SK-N-SH (cell line): ENCODE measurements around the gene SCARF2. TPM values are rescaled to one million over a fixed set of nuclear protein-coding genes. Genes with fewer than 3 reads are reported as not detected.
A peak's percentile ranks its signal among the peaks of the same experiment; 100 is the strongest.

ENCODE experiments used
- CTCF ChIA-PET: fragments of 300-600, 350-600 bp; formaldehyde crosslinking; extraction: SDS; loops from one replicate; lab custom pipeline; 2021; lab: Yijun Ruan, JAX
- POLR2A ChIA-PET: fragments of 350-600 bp; sonication (Branson Sonifier 250); formaldehyde crosslinking; extraction: SDS; loops from one replicate; lab custom pipeline; 2020; ENCODE audit warnings: antibody characterized with exemption, inconsistent platforms; lab: Yijun Ruan, JAX
- DNase-seq: peaks from one replicate; pipeline ENCODE4 v3.0.0; 2012
- H2AFZ ChIP-seq: fragments of 200-600 bp; sonication (generic); 2 replicates; pipeline ENCODE4 v1.8.1; 2016; ENCODE audit warnings: antibody characterized with exemption, mild to moderate bottlenecking, low read depth
- H3F3A ChIP-seq: fragments of 200-600 bp; sonication (generic); replicated peaks from 2 replicates; pipeline ENCODE3; 2016; ENCODE audit warnings: antibody characterized with exemption, mild to moderate bottlenecking; ENCODE audit not compliant: insufficient read depth
- H3K27ac ChIP-seq, 2 experiments: fragments of 200-500 bp in 1 of 2; fragments of 200-600 bp in 1 of 2; sonication (Bioruptor generic) in 1 of 2; sonication (generic), shearing (Covaris generic) in 1 of 2; 2 replicates each; pipeline versions ENCODE4 v1.5.1 to v1.6.1; 2014 to 2016; ENCODE audit warnings: low read depth in 2 of 2, inconsistent platforms in 1 of 2, low read length in 1 of 2, mild to moderate bottlenecking in 1 of 2, mixed read lengths in 1 of 2
- H3K27me3 ChIP-seq: fragments of 200-600 bp; sonication (generic), shearing (Covaris generic); 2 replicates; pipeline ENCODE4 v1.6.1; 2016; ENCODE audit warnings: mixed run types; ENCODE audit not compliant: insufficient read depth
- H3K36me3 ChIP-seq, 2 experiments: fragments of 200-500 bp in 1 of 2; fragments of 200-600 bp in 1 of 2; sonication (Bioruptor generic) in 1 of 2; sonication (generic) in 1 of 2; replicated peaks in 1 of 2; 2 replicates each; pipeline versions ENCODE3 to v1.5.1; 2014 to 2016; ENCODE audit warnings: low read length in 1 of 2, mild to moderate bottlenecking in 1 of 2; ENCODE audit not compliant: insufficient read depth in 2 of 2, control insufficient read depth in 1 of 2
- H3K4me1 ChIP-seq, 2 experiments: fragments of 200-500 bp in 1 of 2; fragments of 200-600 bp in 1 of 2; sonication (Bioruptor generic) in 1 of 2; sonication (generic), shearing (Covaris generic) in 1 of 2; 2 replicates each; pipeline versions ENCODE4 v1.5.1 to v1.6.1; 2014 to 2016; ENCODE audit warnings: low read depth in 1 of 2, low read length in 1 of 2, mixed run types in 1 of 2; ENCODE audit not compliant: insufficient read depth in 2 of 2, control insufficient read depth in 1 of 2
- H3K4me2 ChIP-seq: fragments of 200-600 bp; sonication (generic), shearing (Covaris generic); 2 replicates; pipeline ENCODE4 v1.6.1; 2017; ENCODE audit warnings: mixed run types
- H3K4me3 ChIP-seq, 2 experiments: fragments of 200-500 bp in 1 of 2; fragments of 200-600 bp in 1 of 2; sonication (Bioruptor generic) in 1 of 2; sonication (generic), shearing (Covaris generic) in 1 of 2; 2 replicates each; pipeline versions ENCODE4 v1.5.1 to v1.8.1; 2014 to 2016; ENCODE audit warnings: low read depth in 2 of 2, inconsistent platforms in 1 of 2, low read length in 1 of 2, mild to moderate bottlenecking in 1 of 2, mixed read lengths in 1 of 2, moderate library complexity in 1 of 2
- H3K79me2 ChIP-seq: fragments of 200-600 bp; sonication (generic); 2 replicates; pipeline ENCODE4 v1.8.1; 2017; ENCODE audit warnings: mild to moderate bottlenecking; ENCODE audit not compliant: insufficient read depth
- H3K9ac ChIP-seq: fragments of 200-600 bp; sonication (generic); 2 replicates; pipeline ENCODE4 v1.6.1; 2017; ENCODE audit warnings: mixed run types
- H3K9me2 ChIP-seq: fragments of 200-600 bp; sonication (generic); 2 replicates; pipeline ENCODE4 v1.6.1; 2017; ENCODE audit warnings: mixed run types
- H3K9me3 ChIP-seq: fragments of 200-600 bp; sonication (generic); 2 replicates; pipeline ENCODE4 v1.6.1; 2017; ENCODE audit warnings: mixed run types, mild to moderate bottlenecking, moderate library complexity
- H4K20me1 ChIP-seq: fragments of 200-600 bp; sonication (generic); 2 replicates; pipeline ENCODE4 v1.6.1; 2017; ENCODE audit warnings: mild to moderate bottlenecking, mixed run types; ENCODE audit not compliant: insufficient read depth
- CTCF ChIP-seq: fragments of 200-600 bp; sonication (generic); IDR thresholded peaks from 2 replicates; pipeline ENCODE4 v1.6.1; 2017; ENCODE audit warnings: antibody characterized with exemption, mild to moderate bottlenecking, moderate library complexity
- ELF1 ChIP-seq: IDR thresholded peaks from 2 replicates; pipeline ENCODE4 v1.4.0; 2012
- EZH2phosphoT487 ChIP-seq: fragments of 200-600 bp; sonication (generic); IDR thresholded peaks from 2 replicates; pipeline ENCODE4 v1.6.1; 2017; ENCODE audit warnings: low read depth, mixed run types, mild to moderate bottlenecking, antibody characterized with exemption, moderate library complexity, borderline replicate concordance
- FOSL2 ChIP-seq: IDR thresholded peaks from 2 replicates; pipeline ENCODE4 v1.4.0; 2012; ENCODE audit warnings: low read depth, mild to moderate bottlenecking, moderate library complexity, borderline replicate concordance
- GABPA ChIP-seq: IDR thresholded peaks from 2 replicates; pipeline ENCODE4 v1.4.0; 2012; ENCODE audit warnings: low read depth, mild to moderate bottlenecking
- GATA2 ChIP-seq: sonication (generic); formaldehyde crosslinking; IDR thresholded peaks from 2 replicates; pipeline ENCODE4 v1.5.0; 2020; ENCODE audit warnings: mild to moderate bottlenecking, missing genetic modification reagents
- IRF3 ChIP-seq: fragments of 150-350 bp; IDR thresholded peaks from 2 replicates; pipeline ENCODE4 v1.6.1; 2016; ENCODE audit warnings: mild to moderate bottlenecking, low read depth, low read length
- JUND ChIP-seq: IDR thresholded peaks from 2 replicates; pipeline ENCODE4 v1.4.0; 2012
- MAX ChIP-seq: IDR thresholded peaks from 2 replicates; pipeline ENCODE4 v1.4.0; 2012; ENCODE audit warnings: low read depth
- MEF2A ChIP-seq: IDR thresholded peaks from 2 replicates; pipeline ENCODE4 v1.4.0; 2012; ENCODE audit warnings: low read depth, borderline replicate concordance
- MXI1 ChIP-seq: IDR thresholded peaks from 2 replicates; pipeline ENCODE4 v1.6.1; 2012; ENCODE audit warnings: mild to moderate bottlenecking, low read depth, low read length, improper control_type of control experiment
- NRF1 ChIP-seq: IDR thresholded peaks from 2 replicates; pipeline ENCODE4 v1.6.1; 2012; ENCODE audit warnings: low read depth, mild to moderate bottlenecking, low read length
- PBX3 ChIP-seq: IDR thresholded peaks from 2 replicates; pipeline ENCODE4; 2012
- RAD21 ChIP-seq: IDR thresholded peaks from 2 replicates; pipeline ENCODE4 v1.6.1; 2012; ENCODE audit warnings: mild to moderate bottlenecking, low read length
- SIN3A ChIP-seq: IDR thresholded peaks from 2 replicates; pipeline ENCODE4 v1.6.1; 2012; ENCODE audit warnings: low read depth, mild to moderate bottlenecking, low read length, moderate library complexity, borderline replicate concordance
- TEAD4 ChIP-seq: IDR thresholded peaks from 2 replicates; pipeline ENCODE4 v1.4.0; 2012; ENCODE audit warnings: mild to moderate bottlenecking, borderline replicate concordance; ENCODE audit not compliant: insufficient read depth
- USF1 ChIP-seq: IDR thresholded peaks from 2 replicates; pipeline ENCODE4 v1.4.0; 2012; ENCODE audit warnings: low read depth, borderline replicate concordance
- ZBTB33 ChIP-seq: IDR thresholded peaks from 2 replicates; pipeline ENCODE4 v1.4.0; 2012; ENCODE audit warnings: low read depth, borderline replicate concordance
- WGBS: methylation state at CpG from one replicate; pipeline ENCODE4 v1.1.6; 2017; ENCODE audit warnings: low lambda C conversion rate; 5-methylcytosine and 5-hydroxymethylcytosine counted together
- polyA plus RNA-seq, 3 experiments: library from polyadenylated mRNA; depleted of rRNA; stranded (reverse); fragments of >200 nt; gene quantifications; 2 replicates each; pipeline ENCODE4 v1.2.3, GENCODE V29; 2012

Gene SCARF2
- polyA plus RNA-seq, 1 of the 3 experiments (the other 2 are of a cell fraction): 49.0 TPM

- Histone ChIP-seq H3K27ac (no peak overlapping the region), H3K36me3 (peaks cover 11 to 55% of the 10 kb centered on the region in 2 experiments), H3K9me3 (no peaks in the 10 kb centered on the region), H3K9me2 (no peaks in the 10 kb centered on the region)
- 93% methylated on average over 54 of the region's 75 CpGs for WGBS
- TF ChIP-seq ZBTB33: no peak
- no peak for TF ChIP-seq SIN3A
- TF ChIP-seq GATA2 (CRISPR knock-in tag): no peak
- TF ChIP-seq MEF2A: no peak
- TF ChIP-seq USF1: no peak
- no peak for TF ChIP-seq PBX3
- no peak for TF ChIP-seq JUND
- TF ChIP-seq TEAD4: no peak
- TF ChIP-seq MXI1: no peak
- no peak for TF ChIP-seq IRF3
- no peak for TF ChIP-seq RAD21
- TF ChIP-seq EZH2phosphoT487: no peak
- no peak for TF ChIP-seq NRF1
- no peak for TF ChIP-seq ELF1
- no peak for TF ChIP-seq FOSL2
- TF ChIP-seq GABPA: no peak
- TF ChIP-seq MAX: no peak
- TF ChIP-seq CTCF: no peak
- TF ChIP-seq, all 33 proteins: peak for 0
- Histone ChIP-seq H3K4me3 (no peak overlapping the region), H2AFZ (no peak overlapping the region), H3K9ac (no peak overlapping the region), H3K4me2 (no peak overlapping the region), H3F3A (no peaks in the 10 kb centered on the region), H4K20me1 (peaks cover 67% of the 10 kb centered on the region), H3K27me3 (no peaks in the 10 kb centered on the region), H3K4me1 (peaks cover 0 to 7% of the 10 kb centered on the region in 2 experiments; a peak in 1 of 4 replicates), H3K79me2 (peaks cover 43% of the 10 kb centered on the region)
- ChIA-PET CTCF (interaction anchor here (1.0 to 2.8 kb wide), 3 partner anchors 11 to 25 kb away, joined by 4 to 8 read pairs (median 7); no protein-coding TSS in a partner anchor), POLR2A (no interaction called here)
- DNase-seq: peak; percentile 74
Observed at GRCh38 chr22:20429254-20430100, 8.1 kb downstream of the SCARF2 start.
